GM12891 (cell line): ENCODE measurements around the gene PAQR4.

Experiments
- POLR2A ChIP-seq: IDR thresholded peaks from 2 replicates; pipeline ENCODE4 v1.6.1; 2011; ENCODE audit warnings: low read depth, low read length, control low read depth
- POLR2AphosphoS5 ChIP-seq: IDR thresholded peaks from 2 replicates; pipeline ENCODE4 v1.6.1; 2011; ENCODE audit warnings: low read depth, low read length, control low read depth

DNA sequence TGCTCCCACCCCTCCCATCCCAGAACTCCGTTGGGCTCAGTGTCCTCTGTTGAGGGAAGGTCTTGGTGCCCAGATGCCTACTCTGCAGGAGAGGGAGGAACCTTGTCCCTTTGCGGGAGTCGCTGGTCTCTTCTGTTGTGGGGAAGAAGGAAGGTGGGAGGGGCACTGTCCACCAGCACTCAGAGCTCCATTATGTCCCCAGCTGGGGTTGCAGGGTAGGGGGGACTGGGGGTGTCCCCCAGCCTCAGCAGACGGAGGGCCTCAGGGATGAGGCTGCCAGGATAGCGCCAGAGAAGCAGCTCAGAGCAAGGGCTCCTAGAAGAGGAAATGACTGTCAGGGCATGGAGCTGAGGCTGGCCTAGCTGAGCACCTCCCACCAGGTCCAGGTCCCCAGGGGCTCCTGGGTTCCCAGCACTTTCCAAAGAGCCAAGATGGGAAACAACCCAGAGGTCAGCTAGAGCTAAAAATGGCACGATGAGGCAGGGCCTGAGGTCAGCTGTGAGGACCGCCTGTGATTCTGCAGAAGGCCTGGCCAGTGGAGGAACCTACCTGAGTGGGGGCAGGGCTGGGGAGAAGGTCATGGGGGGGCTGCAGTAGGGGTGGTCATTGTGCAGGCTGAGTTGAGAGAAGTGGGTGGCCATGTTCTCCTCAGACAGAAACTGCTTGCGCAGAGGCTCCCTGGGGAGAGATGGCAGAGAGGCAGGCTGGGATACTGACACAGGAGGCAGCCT lies 53.7 kb downstream of the PAQR4 start:
- TF ChIP-seq POLR2AphosphoS5 (no peak), POLR2A (no peak)
